ENCODE measurements around the gene PDE6H.

- TF ChIP-seq GLIS3 (CRISPR knock-in tag; IDR thresholded peaks at IDR 0.05) (no peak), OSR1 (CRISPR knock-in tag; IDR thresholded peaks at IDR 0.05) (no peak), CREB5 (CRISPR knock-in tag; IDR thresholded peaks at IDR 0.05; ENCODE audit: low read depth) (no peak)
Observed at GRCh38 chr12:14954269-14954668, 18.6 kb upstream of the PDE6H start.
